Smooth muscle cell (in vitro differentiated cells): Measurements from ENCODE around the gene CCR4. TPM values are rescaled to one million over a fixed set of nuclear protein-coding genes. Genes with fewer than 3 reads are reported as not detected.

Experiments used
- DNase-seq: peaks from one replicate; lab custom pipeline; 2025; ENCODE audit not compliant: unreplicated experiment; lab: John Stamatoyannopoulos, UW
- H2AFZ ChIP-seq: fragments of 200-600 bp; sonication (generic); 2 replicates; pipeline ENCODE4 v1.6.0; 2016; ENCODE audit warnings: antibody characterized with exemption, low read depth, mild to moderate bottlenecking
- H3F3A ChIP-seq: fragments of 200-600 bp; sonication (generic); 2 replicates; pipeline ENCODE4 v1.6.0; 2017; ENCODE audit warnings: antibody characterized with exemption, low read depth
- H3K27ac ChIP-seq: fragments of 200-600 bp; sonication (generic); 2 replicates; pipeline ENCODE4 v1.5.1; 2016; ENCODE audit warnings: low read depth, mild to moderate bottlenecking
- H3K27me3 ChIP-seq: fragments of 200-600 bp; sonication (generic); 2 replicates; pipeline ENCODE4 v1.6.1; 2016; ENCODE audit warnings: low read depth, mild to moderate bottlenecking
- H3K36me3 ChIP-seq: fragments of 200-600 bp; sonication (generic); 2 replicates; pipeline ENCODE4 v1.5.1; 2016; ENCODE audit warnings: low read depth
- H3K4me1 ChIP-seq: fragments of 200-600 bp; sonication (generic); 2 replicates; pipeline ENCODE4 v1.5.1; 2016; ENCODE audit warnings: low read depth
- H3K4me2 ChIP-seq: fragments of 200-600 bp; sonication (generic); 2 replicates; pipeline ENCODE4 v1.6.0; 2016; ENCODE audit warnings: mild to moderate bottlenecking
- H3K4me3 ChIP-seq: fragments of 200-600 bp; sonication (generic); 2 replicates; pipeline ENCODE4 v1.5.1; 2016; ENCODE audit warnings: mild to moderate bottlenecking
- H3K79me2 ChIP-seq: fragments of 200-600 bp; sonication (generic); 2 replicates; pipeline ENCODE4 v1.6.0; 2016; ENCODE audit warnings: low read depth, mild to moderate bottlenecking
- H3K9ac ChIP-seq: fragments of 200-600 bp; sonication (generic); 2 replicates; pipeline ENCODE4 v1.6.0; 2016; ENCODE audit warnings: low read depth
- H3K9me3 ChIP-seq: fragments of 200-600 bp; sonication (generic); replicated peaks from 2 replicates; pipeline ENCODE4 v1.5.1; 2016; ENCODE audit warnings: low read depth
- H4K20me1 ChIP-seq: fragments of 200-600 bp; sonication (generic); 2 replicates; pipeline ENCODE4 v1.6.0; 2016; ENCODE audit warnings: low read depth
- WGBS: methylation state at CpG from one replicate; pipeline ENCODE4 v1.1.7; 2016; ENCODE audit warnings: low lambda C conversion rate; 5-methylcytosine and 5-hydroxymethylcytosine counted together
- polyA plus RNA-seq: library from polyadenylated mRNA; unstranded; fragments of >200 nt; fragmentation: Nextera tagmentation; extraction: Ambion mirVana; gene quantifications from 2 replicates; pipeline ENCODE4 v1.2.1, GENCODE V29; 2016
- total RNA-seq: library from RNA; depleted of rRNA; stranded (reverse); fragments of >200 nt; gene quantifications from 2 replicates; pipeline ENCODE4 v1.2.3, GENCODE V29; 2014
- TF ChIP-seq, protein P1 (sequence below): fragments of 200-600 bp; sonication (generic); IDR thresholded peaks from 2 replicates; pipeline ENCODE4 v1.5.1; 2017; ENCODE audit warnings: borderline replicate concordance, mild to moderate bottlenecking, antibody characterized with exemption; ENCODE audit not compliant: insufficient read depth, poor library complexity, severe bottlenecking

The CCR4 gene
- total and polyA plus RNA-seq, 2 experiments from 2014 or later, result not detected

- TF ChIP-seq, protein P1, sequence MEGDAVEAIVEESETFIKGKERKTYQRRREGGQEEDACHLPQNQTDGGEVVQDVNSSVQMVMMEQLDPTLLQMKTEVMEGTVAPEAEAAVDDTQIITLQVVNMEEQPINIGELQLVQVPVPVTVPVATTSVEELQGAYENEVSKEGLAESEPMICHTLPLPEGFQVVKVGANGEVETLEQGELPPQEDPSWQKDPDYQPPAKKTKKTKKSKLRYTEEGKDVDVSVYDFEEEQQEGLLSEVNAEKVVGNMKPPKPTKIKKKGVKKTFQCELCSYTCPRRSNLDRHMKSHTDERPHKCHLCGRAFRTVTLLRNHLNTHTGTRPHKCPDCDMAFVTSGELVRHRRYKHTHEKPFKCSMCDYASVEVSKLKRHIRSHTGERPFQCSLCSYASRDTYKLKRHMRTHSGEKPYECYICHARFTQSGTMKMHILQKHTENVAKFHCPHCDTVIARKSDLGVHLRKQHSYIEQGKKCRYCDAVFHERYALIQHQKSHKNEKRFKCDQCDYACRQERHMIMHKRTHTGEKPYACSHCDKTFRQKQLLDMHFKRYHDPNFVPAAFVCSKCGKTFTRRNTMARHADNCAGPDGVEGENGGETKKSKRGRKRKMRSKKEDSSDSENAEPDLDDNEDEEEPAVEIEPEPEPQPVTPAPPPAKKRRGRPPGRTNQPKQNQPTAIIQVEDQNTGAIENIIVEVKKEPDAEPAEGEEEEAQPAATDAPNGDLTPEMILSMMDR, result no peak
- Histone ChIP-seq H3K27ac (no peak overlapping the region), H3F3A (peaks cover 4% of the 10 kb centered on the region), H2AFZ (no peak overlapping the region), H3K4me3 (no peak overlapping the region), H3K9me3 (no peaks in the 10 kb centered on the region), H3K4me1 (no peaks in the 10 kb centered on the region), H3K79me2 (no peaks in the 10 kb centered on the region), H3K36me3 (no peaks in the 10 kb centered on the region), H3K4me2 (no peak overlapping the region), H3K27me3 (no peaks in the 10 kb centered on the region), H4K20me1 (no peaks in the 10 kb centered on the region), H3K9ac (no peak overlapping the region)
- DNase-seq, result no peak
- 52% methylated on average over 4 of the region's 4 CpGs for WGBS
These were observed 21.2 kb downstream of the CCR4 start for GRCh38 chr3:32972482-32973146.

GRCh38 chr3:32973982-32974381 is 22.5 kb downstream of the CCR4 start:
- Histone ChIP-seq H3K36me3 (no peaks in the 10 kb centered on the region), H4K20me1 (no peaks in the 10 kb centered on the region), H3K79me2 (no peaks in the 10 kb centered on the region), H3K4me1 (no peaks in the 10 kb centered on the region), H3K9ac (no peak overlapping the region), H3K27ac (no peak overlapping the region), H3F3A (peaks cover 4% of the 10 kb centered on the region), H3K4me3 (no peak overlapping the region), H3K9me3 (no peaks in the 10 kb centered on the region), H3K4me2 (no peak overlapping the region), H2AFZ (no peak overlapping the region), H3K27me3 (no peaks in the 10 kb centered on the region)
- TF ChIP-seq, protein P1, result no peak
- WGBS, result 39% methylated on average over 1 of the region's 1 CpG
- DNase-seq, result no peak

DNA sequence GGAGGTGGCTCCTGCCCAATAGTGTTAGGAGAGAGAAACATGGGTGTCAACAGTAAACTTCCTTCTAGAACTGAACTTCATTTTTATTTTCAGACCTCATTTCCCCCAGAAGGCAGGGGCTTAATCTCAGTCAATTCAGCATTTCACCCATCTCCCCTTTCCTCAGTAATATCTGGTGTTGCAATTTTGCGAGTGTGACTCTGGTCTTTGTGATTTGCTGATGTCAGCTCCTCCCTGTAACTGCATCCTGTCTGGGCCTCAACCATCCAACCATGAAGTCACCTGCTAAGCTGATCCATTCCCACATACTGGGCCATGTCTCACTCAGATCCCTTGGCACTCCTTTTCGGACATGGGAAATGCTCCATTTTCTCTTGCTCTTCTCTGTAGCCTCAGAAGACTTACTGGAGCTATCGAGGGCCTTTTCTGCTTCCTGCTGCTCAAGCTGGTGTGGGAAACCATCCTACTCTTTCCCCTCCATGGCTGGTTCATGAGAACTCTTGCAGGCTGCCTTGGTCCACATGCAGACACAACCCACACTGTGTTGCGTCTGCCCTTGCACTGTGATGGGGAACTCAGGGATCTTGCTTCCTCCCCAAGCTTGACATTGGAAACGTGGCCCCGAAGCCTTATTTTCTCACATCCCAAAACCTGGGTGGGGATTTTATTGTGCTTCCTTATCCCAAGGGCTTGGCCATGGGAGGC is 24.6 kb downstream of the CCR4 start:
- Histone ChIP-seq H3K9ac (no peak overlapping the region), H2AFZ (no peak overlapping the region), H3K36me3 (no peaks in the 10 kb centered on the region), H4K20me1 (no peaks in the 10 kb centered on the region), H3K9me3 (no peaks in the 10 kb centered on the region), H3K4me3 (no peak overlapping the region), H3K79me2 (no peaks in the 10 kb centered on the region), H3K4me1 (no peaks in the 10 kb centered on the region), H3K4me2 (no peak overlapping the region), H3K27me3 (no peaks in the 10 kb centered on the region), H3K27ac (no peak overlapping the region), H3F3A (peaks cover 4% of the 10 kb centered on the region)
- DNase-seq, result no peak
- 90% methylated on average over 6 of the region's 6 CpGs for WGBS
- TF ChIP-seq, protein P1, result no peak
